Rectal smooth muscle tissue (tissue), 1 donor: ENCODE results near the gene PDE2A.

Experiments
- H3K27ac ChIP-seq: one replicate; pipeline ENCODE4 v1.7.0; 2013; ENCODE audit warnings: low read depth, low read length, inconsistent platforms
- H3K27me3 ChIP-seq: one replicate; pipeline ENCODE4 v1.7.0; 2013; ENCODE audit warnings: low read length; ENCODE audit not compliant: control insufficient read depth, insufficient read depth
- H3K36me3 ChIP-seq: one replicate; pipeline ENCODE4 v1.7.0; 2013; ENCODE audit warnings: low read length; ENCODE audit not compliant: control insufficient read depth, insufficient read depth
- H3K4me1 ChIP-seq: one replicate; pipeline ENCODE4 v1.7.0; 2013; ENCODE audit warnings: low read length; ENCODE audit not compliant: control insufficient read depth, insufficient read depth
- H3K4me3 ChIP-seq: one replicate; pipeline ENCODE4 v1.7.0; 2013; ENCODE audit warnings: low read length
- H3K9ac ChIP-seq: one replicate; pipeline ENCODE4 v1.7.0; 2013; ENCODE audit warnings: low read length

The PDE2A gene

DNA sequence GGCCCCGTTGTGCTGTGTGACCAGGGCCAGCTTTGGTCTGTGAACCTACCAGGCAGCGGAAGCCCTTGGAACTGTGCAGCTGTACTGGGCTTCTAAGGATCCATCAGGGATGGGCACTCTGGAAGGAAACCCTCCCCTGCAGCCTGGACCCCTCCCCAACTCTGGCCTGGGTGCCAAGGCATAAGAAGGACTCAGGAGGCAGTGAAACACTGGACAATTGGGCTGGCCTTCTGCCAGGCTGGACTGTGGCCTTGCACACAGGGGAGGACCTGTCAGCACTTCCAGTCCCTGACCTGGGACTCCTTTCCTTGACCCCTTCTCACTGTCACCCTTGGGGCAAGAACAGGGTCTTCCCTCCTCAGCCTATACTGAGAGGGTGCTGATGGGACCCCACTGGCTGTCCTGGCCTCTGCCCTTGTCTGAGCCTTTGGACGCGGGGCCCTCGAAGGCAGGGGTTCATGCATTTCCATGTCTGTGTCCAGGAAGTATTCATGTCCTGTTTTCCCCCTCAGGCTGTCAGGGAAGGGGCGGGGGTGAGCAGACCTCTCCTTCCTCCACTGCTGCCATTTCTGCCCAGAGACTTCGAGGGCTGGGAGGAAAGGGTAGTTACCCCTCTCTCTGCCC is 39.6 kb downstream of the PDE2A start:
- Histone ChIP-seq H3K27ac (no peak overlapping the region), H3K9ac (no peak overlapping the region)

DNA sequence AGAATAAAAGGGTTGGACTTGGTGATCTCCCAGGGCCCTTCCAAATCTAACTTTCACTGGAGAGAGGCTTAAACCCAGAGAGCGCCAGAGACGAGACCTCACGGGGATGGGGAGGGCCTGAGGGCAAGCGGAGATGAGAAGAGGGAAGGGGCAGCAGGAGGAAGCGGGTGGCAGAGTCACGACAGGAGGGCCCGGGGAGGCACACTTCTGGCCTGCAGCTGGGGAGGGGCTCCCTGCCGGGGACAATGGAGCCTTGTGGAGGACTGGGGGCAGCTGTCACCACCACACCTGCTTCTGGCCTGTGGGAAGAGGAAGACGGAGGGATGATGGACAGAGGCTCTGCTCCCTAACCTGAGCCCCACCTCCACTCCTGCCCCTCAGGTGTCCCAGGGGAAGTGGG is 40.2 kb downstream of the PDE2A start:
- no peak overlapping the region for H3K9ac ChIP-seq

More for the DNA sequence above, 39.6 kb downstream of the PDE2A start:
- Histone ChIP-seq H3K4me1 (peaks cover 28% of the 10 kb centered on the region), H3K27me3 (no peaks in the 10 kb centered on the region), H3K4me3 (no peak overlapping the region), H3K36me3 (no peaks in the 10 kb centered on the region)

DNA sequence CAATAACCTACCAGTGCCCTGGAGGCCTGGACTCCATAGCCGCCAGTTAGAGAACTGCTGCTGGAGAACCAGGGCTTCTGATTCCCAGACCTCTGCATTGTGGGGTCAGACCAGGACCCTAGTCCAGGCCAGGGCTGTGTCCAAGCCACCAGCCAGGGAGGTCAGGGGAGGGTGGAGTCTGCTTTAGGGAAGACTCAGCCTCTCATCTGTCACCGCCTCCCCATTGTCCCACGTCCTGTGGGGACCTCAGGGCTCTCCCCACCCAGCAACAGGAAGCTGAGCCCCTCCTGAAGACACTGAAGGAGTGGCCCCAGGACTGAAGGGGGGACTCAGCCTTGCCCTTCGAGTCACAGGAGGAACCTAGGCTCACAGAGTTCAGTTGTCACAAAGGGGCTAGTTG is 41.2 kb downstream of the PDE2A start:
- H3K27me3 ChIP-seq = no peaks in the 10 kb centered on the region
- H3K9ac ChIP-seq = no peak overlapping the region
- peak overlapping the region; percentile 91 for H3K27ac ChIP-seq
- no peak overlapping the region for H3K4me3 ChIP-seq
- no peaks in the 10 kb centered on the region for H3K36me3 ChIP-seq
- H3K4me1 ChIP-seq = peaks cover 41% of the 10 kb centered on the region

More for the DNA sequence above, 40.2 kb downstream of the PDE2A start:
- Histone ChIP-seq H3K36me3 (no peaks in the 10 kb centered on the region), H3K27ac (no peak overlapping the region), H3K4me3 (no peak overlapping the region), H3K27me3 (no peaks in the 10 kb centered on the region), H3K4me1 (peaks cover 34% of the 10 kb centered on the region)

DNA sequence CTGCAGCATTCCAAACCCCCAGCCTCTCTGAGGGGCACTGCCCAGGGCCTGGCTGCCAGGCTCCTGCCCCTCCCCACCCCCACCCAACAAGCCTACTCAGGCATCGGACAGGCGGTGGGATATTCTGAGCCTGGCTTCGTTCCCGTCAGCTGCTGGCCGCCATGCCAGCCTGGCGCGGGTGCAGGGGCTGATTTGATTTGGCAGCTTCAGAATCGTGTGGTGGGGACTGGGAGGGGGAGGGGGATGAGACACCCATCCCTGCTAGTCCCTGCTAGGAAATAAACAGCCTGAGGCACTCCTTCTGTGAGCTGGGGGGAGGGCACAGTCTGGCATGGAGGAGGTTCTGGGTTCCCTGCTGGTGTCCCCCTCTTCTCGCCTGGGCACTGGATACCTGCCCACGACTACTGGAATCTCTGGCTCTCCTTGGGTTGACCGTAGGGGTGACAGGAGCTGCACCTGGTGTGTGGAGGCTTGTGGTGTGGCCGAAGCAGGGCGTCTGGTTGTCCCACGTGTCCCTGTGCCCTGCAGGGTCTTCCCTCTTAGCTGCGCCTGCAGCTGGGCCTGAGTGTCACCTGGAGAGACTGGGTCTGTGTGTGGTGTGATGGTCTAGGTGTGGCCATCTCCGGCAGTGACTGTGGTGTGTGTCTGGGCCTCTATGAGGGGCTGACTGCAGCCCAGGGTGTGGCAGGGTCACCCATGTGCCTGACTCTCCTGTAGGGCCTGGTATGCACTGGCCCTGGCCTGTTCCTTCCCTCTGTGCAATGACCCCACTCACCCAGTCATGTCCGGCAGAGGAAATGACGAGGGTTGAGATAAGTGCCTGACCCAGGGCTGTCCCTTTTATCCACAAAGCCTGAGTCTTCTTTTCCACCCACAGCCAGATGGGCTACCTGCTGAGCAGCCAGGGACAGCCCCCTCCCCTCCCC is 42.2 kb downstream of the PDE2A start:
- Histone ChIP-seq H3K36me3 (no peaks in the 10 kb centered on the region), H3K27me3 (no peaks in the 10 kb centered on the region), H3K27ac (peak overlapping the region; percentile 91), H3K4me1 (peaks cover 48% of the 10 kb centered on the region), H3K9ac (no peak overlapping the region), H3K4me3 (no peak overlapping the region)

DNA sequence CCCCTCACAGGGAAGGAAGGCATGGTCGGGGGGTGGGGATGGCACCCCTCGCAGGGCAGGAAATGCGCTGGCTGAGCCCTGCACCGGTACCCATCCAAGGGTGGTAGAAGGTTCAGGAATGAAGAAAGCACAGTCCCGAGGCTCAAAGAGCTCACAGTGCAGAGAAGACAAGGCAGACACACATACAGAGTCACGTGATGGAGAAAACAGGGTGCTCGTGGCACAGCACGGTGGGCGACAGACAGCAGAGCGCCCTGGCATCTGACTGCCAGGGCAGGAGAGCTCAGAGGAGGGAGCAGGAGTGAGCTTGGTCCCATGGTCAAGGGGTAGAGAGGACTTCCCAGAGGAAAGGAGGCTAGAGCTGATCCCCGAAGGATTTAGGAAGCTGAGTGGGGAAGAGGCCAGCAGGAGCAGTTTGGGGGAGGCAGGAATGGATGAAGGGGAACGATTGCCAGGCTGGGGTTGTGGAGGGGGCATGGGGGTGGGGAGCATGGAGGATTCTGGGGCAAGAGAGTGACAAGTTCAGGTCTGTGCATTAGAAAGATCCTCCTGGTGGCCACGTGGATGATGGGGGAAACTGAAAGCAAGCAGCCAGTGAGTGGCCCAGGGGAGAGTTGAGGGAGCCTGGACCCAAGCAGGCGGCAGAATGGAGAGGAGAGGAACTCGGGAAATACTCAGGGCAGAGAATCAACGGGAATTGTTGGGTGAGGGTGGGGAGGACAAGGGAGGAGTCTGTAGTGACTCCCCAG is 43.9 kb downstream of the PDE2A start:
- H3K27me3 ChIP-seq = no peaks in the 10 kb centered on the region
- no peak overlapping the region for H3K9ac ChIP-seq
- H3K4me1 ChIP-seq = peaks cover 65% of the 10 kb centered on the region
- H3K27ac ChIP-seq = peak overlapping the region; percentile 91
- no peak overlapping the region for H3K4me3 ChIP-seq
- H3K36me3 ChIP-seq = no peaks in the 10 kb centered on the region

DNA sequence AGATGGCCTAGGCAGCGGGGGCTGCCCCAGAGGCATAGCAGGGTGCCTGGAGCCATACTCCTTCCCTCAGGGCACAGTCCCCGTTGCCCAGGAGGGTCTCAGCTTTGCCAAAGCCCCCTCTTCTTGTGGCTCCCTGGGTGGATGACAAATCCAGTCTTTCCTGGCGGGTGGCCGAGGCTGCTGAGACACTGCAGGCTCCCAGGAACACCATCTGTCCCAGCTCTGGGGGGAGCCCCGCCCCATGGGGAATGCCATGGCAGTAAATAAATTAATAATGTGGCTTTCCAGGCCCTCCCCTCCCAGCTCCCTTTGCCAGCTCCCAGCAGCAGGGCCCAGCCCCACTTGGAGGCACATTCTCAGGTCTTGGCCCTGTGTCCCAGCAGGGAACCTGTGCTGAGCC is 45.0 kb downstream of the PDE2A start:
- peaks cover 72% of the 10 kb centered on the region for H3K4me1 ChIP-seq
- H3K27me3 ChIP-seq = no peaks in the 10 kb centered on the region
- no peaks in the 10 kb centered on the region for H3K36me3 ChIP-seq
- H3K4me3 ChIP-seq = no peak overlapping the region
- peak overlapping the region; percentile 91 for H3K27ac ChIP-seq
- no peak overlapping the region for H3K9ac ChIP-seq

DNA sequence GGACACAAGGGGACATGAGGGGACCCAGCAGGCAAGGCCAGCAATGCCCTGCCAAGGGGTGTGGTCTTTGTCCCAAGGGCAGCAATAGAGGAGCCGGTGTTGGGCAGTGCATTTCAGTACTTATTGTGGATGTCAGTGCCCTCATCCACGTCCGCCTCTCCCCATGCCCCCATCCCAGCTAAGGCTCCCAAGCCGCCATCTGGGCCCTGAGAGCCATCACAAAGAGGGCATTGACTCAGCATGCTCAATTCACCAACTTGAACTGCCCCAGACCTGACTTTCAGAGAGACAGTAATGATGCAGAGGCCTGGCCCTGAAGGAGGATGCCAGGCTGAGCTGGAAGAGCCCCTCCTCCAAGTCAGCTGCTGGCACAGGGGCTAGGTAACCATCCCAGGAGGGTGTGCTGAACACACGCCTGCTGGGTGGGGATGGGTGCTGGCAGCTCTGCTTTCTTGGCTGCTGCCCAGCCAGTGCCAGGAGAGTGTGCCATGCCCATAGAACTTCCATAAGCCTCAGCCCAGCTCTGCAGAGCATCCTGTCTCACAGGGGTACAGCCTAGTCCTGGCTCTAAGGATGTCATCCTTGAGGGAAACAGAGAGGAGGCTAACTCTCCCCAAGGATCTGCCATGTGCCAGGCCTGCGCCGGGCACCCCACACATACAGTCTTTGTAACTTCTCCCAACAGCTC is 46.5 kb downstream of the PDE2A start:
- H3K4me1 ChIP-seq = peaks cover 68% of the 10 kb centered on the region
- H3K4me3 ChIP-seq = no peak overlapping the region
- H3K27ac ChIP-seq = peak overlapping the region; percentile 84
- H3K36me3 ChIP-seq = no peaks in the 10 kb centered on the region
- H3K9ac ChIP-seq = no peak overlapping the region
- no peaks in the 10 kb centered on the region for H3K27me3 ChIP-seq

DNA sequence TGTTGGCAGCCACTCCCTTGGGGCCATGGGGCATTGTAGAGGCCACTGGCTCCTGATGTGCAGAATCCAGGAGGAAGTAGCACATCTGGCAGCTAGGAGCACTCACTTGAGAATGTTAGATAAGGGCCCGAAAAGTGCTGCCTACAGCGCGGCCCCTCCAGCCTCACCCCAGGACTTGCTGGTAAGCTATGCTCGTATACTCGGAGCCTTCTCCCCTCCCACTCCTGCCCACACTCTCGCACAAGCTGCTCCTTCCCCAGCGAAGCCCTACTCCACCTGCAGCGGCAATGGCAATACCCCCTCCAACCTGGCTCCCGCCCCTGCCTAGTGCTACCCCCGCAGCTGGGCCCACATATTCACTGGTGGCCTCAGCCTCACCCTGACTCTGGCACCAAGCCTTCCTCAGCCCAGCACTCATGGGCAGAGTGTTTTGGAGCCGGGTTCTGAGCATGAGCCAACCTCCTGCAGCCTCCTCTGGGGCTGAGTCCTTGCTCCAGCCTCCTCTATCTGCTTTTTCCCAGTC is 47.7 kb downstream of the PDE2A start:
- Histone ChIP-seq H3K4me3 (no peak overlapping the region), H3K9ac (no peak overlapping the region), H3K27me3 (no peaks in the 10 kb centered on the region), H3K27ac (peak overlapping the region; percentile 84), H3K4me1 (peaks cover 61% of the 10 kb centered on the region), H3K36me3 (no peaks in the 10 kb centered on the region)

DNA sequence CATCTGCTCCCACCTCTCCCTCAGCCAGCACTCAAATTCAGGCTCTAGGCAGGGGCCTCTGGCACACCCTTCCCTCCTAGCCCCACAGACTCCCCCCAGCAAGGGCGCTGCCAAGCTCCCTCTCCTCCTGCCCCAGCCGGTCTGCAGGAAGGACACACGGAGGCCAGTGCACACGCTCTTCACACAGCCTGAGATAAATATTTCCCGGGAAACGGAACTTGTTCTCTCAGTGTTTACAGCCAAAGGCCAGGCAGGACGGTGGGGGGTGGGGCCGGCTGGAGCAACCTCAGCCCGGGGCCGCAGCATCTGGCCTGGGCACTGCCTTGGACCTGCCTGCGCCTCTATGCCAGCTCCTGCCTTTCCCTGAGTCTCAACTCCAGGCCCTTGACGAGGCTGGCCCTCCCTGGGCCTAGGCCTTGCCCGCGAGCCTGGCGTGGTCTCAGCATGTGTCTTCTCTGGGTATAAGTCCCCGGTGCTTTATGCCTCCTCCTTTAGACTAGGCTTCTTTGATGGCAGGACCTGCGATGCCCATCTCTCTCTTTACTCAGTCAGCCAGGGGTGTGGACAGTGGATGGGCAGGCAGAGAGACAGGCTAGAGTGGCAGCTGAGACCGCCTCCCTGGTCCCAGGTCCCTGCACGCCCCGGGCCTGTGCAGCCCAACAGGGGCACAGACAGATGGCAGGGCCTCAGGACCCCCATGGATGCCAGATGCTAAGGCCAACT is 48.4 kb downstream of the PDE2A start:
- no peak overlapping the region for H3K4me3 ChIP-seq
- peaks cover 55% of the 10 kb centered on the region for H3K4me1 ChIP-seq
- no peaks in the 10 kb centered on the region for H3K27me3 ChIP-seq
- peak overlapping the region; percentile 84 for H3K27ac ChIP-seq
- no peak overlapping the region for H3K9ac ChIP-seq
- H3K36me3 ChIP-seq = no peaks in the 10 kb centered on the region

DNA sequence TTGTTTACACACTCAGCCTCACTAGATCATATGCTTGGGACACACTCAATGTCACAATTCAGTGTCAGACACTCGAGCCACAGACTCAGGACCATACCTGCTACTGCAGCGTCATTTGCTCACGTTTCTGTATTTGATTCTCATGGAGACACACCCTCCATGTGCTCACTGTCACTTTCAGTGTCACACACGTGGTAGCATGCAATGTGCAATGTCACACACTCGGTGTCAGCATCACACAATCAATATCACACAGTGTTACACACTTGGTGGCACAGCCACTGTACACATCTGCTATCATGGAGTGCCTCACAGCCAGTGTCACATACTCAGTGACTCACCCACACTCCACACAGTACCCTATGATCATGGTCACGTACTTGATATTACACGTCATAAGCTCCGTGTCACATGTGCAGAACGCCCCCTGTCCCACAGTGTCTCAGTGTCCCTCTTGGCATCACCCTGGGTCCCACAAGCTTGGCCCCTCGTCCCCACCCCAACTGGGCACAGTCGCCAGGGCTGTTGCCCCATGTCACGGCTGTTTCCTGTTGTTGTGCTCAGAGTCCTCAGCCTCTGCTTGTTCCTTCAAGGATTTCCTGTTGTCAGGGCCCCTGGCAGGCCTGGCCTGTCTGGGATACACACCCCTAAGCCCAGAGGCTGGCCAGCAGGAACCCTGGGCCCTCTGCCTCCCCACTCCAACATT is 49.6 kb downstream of the PDE2A start:
- Histone ChIP-seq H3K9ac (no peak overlapping the region), H3K36me3 (no peaks in the 10 kb centered on the region)

DNA sequence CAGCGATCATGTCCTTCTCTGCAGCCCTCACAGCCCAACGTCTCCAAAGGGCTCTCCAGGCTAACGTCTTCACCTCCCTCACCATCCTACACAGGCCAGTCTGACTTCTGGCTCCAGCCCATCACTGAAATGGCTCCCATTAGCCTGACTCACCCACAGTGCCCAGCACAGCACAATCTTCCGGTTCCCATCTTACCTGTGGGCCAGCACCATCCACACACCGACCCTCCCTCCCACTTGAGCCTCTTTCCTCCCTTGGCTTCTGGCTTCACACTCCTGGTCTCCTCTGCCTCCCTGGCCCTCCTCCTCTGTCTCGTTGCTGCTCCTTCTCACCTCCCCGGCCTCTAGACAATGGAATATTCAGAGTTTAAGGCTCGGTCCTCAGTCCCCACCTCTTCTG is 51.2 kb downstream of the PDE2A start:
- no peaks in the 10 kb centered on the region for H3K36me3 ChIP-seq
- H3K4me3 ChIP-seq = no peak overlapping the region
- peaks cover 39% of the 10 kb centered on the region for H3K4me1 ChIP-seq
- no peak overlapping the region for H3K27ac ChIP-seq
- H3K27me3 ChIP-seq = no peaks in the 10 kb centered on the region
- no peak overlapping the region for H3K9ac ChIP-seq

More for the DNA sequence above, 49.6 kb downstream of the PDE2A start:
- H3K27ac ChIP-seq = peak overlapping the region; percentile 84
- H3K27me3 ChIP-seq = no peaks in the 10 kb centered on the region
- no peak overlapping the region for H3K4me3 ChIP-seq
- peaks cover 45% of the 10 kb centered on the region for H3K4me1 ChIP-seq
